IPS-18c (cell line): ENCODE results near the gene CNGA3.

Experiments
- H3K4me3 ChIP-seq: 2 replicates; pipeline ENCODE4 v1.7.0; 2013; ENCODE audit warnings: low read depth, mild to moderate bottlenecking, low read length, moderate library complexity; ENCODE audit not compliant: insufficient read depth
- H3K9me3 ChIP-seq: one replicate; pipeline ENCODE4 v1.6.1; 2013; ENCODE audit warnings: mild to moderate bottlenecking, low read length, moderate library complexity; ENCODE audit not compliant: control insufficient read depth, insufficient read depth

CNGA3 gene

DNA sequence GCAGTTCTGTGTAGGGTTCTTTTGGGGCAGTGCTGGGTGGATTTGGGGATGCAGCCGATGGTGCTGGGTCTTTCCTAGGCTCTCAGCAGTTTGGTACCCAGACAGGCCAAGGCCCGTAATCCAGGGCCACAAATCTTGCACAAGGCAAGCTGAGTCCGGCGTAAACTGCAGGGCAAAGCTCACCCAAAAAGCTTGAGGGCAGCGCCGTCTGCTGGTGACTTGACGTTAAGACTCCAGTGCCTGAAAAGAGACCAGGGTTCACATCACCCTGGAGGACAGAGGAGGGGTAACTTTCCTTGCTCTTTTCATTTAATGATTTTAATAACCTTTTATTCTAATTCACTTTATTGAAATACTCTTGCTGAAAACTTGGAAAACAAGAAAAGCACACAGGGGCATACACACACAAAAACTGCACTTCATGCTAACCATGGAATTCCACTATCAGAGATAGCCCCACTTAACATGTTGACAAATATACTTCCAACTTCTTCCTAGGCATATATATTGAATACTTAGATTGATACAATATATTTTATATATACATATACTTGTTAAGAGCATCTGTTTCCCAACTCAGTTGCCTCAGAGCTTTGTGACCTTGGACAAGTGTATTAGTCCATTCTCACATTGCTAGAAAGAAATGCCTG is 38.9 kb downstream of the CNGA3 start:
- Histone ChIP-seq H3K4me3 (no peak overlapping the region), H3K9me3 (peaks cover 2% of the 10 kb centered on the region)

DNA sequence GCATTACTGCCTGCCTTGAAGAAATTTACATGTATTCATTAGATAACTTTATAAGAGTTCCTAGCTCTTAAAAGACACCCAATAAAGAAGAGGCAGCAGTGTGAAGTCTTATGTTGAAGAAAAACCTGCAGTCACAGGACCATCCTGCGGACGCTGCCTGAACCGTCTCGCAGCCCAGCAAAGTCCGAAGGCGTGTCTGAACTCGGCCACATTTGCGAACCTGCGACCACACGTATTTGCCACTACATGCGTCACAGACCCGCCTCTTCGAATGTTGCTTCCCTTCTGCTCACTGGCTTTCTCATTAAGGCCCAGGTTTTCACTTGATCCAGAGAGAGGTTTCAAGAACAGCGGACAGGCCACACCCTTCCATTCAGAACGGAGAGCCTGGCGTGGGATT is 41.2 kb downstream of the CNGA3 start:
- no peaks in the 10 kb centered on the region for H3K9me3 ChIP-seq
- H3K4me3 ChIP-seq, result no peak overlapping the region

DNA sequence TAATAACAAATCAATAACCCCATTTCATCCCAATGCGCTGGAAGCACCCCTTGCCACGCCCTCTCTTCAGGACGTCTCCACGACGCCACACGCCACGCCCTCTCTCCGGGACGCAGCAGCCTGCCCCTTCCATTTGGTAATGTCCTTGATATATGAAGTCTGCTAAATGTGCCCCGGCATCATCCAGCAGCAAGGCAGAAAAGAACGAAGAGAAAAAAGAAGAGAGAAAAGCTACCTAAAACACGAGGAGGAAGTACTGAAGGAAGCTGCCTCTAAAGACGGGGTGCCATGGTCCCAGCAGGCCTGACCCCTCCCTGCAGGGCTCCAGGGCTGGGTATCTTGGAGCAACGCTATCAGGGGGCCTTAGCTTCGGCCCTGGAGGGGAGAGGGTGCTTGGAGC is 41.8 kb downstream of the CNGA3 start:
- no peaks in the 10 kb centered on the region for H3K9me3 ChIP-seq
- no peak overlapping the region for H3K4me3 ChIP-seq

DNA sequence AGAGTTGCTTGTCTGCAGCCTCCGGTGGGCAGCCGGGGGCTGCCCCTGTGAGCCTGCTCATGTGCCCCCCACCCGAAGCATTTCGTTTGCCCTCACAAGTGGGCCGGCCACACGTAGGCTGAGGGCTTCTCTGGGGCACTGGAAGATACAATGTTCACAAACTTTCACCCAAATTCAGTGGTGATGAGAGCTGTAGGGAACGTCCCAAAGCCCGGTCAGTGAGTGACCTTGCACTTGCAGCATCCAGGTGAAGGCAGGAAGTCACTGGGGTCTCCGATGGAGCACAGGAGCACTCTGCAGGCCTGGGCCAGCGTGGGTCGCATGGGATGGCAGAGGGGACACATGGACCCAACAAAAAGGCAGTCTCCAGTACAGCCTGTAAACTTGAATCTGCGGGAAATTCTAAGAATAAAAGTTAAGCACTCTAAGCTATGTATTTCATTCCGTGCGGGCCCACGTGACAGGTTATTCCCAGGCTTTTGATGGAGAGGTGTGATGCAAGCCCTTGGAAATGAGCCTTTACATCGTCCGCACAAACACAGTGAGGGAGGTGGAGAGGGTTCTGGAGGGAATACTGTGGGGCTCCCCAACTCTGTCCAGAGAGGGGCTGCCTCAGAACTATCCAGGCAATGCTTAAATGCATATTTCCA is 42.5 kb downstream of the CNGA3 start:
- H3K4me3 ChIP-seq, result no peak overlapping the region
- H3K9me3 ChIP-seq, result no peaks in the 10 kb centered on the region

DNA sequence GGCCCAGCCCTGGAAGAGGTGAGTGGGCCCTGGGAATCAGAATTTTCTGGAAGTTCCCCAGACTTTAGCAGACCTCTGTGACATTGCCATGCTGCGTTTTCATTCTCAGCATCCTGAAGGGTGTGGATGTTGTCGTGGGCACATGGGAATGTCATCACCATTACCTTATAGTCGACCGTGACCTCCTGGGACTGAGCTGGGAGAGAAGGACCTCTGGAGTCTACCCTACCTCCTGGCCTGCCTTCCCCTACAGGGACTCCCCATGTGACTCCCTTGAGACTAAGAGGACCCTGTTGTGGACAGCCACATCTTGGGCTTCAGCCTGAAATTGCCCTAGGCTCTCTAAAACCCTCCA is 43.0 kb downstream of the CNGA3 start:
- Histone ChIP-seq H3K4me3 (no peak overlapping the region), H3K9me3 (no peaks in the 10 kb centered on the region)

DNA sequence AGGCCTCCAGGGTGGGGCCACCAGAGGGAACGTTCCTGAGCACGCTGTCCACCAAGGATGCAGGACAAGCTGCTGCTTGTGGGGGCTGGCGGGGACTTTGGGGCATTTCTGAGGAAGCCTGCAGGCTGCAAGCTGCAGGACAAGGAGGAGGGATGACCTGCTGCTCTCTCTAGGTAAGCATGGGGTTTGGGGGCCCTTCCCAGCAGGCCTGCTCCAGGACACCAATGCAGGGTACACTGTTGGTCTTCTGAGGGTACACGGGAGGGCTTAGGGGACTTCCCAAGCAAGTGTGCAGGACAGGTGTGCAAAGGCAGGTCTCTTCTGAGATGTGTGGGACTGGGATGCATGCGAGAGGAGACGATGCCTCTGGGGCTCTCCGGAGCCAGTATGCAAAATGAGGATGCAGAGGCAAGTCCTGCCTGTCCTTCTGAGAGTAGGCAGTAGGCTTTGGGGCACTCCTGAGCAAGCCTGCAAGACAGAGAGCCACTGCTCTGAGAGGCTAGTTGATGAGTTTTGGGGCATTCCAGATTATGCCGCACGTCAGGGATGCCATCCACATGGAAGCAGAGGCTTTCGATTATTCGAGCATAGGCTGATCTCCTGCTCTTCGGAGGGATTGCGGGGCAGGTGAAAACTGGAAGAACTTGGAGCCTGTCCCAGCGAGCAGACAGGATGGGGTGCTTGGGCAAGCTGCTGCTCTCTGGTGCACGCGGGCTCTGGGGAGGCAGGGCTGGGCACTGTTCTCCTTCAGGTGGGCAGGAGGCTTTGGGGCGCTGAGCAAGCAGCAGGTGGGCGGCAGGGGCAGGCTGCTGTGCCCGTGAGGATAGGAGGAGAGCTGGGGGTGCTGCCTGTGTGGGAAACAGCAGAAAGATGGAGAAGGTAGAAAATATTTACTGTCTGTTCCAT is 44.6 kb downstream of the CNGA3 start:
- H3K9me3 ChIP-seq, result no peaks in the 10 kb centered on the region
- no peak overlapping the region for H3K4me3 ChIP-seq

DNA sequence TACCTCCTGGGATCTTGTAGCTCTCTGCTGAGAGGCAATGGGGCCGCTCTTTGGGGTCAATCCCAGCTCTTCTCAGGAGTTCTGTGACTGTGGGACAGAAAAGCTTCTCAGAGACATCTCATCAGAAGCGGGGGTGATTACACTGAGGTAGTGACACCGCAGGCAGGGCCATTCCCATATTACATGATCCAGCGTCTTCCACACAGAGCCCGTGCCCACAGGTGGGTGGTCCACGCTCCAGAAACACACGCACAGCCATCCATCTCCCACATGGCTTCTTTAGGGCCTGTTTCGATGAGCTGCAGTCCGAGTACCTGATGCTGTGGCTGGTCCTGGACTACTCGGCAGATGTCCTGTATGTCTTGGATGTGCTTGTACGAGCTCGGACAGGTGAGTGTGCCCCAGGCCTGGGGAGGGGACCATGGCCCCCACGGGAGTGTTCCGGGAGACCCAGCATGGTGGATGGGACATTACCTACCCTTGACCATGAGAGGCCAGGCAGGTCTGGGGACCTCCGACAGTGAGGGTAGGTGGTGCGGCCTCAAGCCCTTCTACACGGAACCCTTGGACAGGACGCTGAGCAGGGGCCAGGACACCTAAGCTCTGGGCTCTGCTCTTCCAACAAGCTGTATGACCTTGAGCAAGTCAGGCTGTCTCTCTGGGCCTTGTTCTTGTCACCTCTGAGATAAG is 45.5 kb downstream of the CNGA3 start:
- no peaks in the 10 kb centered on the region for H3K9me3 ChIP-seq

DNA sequence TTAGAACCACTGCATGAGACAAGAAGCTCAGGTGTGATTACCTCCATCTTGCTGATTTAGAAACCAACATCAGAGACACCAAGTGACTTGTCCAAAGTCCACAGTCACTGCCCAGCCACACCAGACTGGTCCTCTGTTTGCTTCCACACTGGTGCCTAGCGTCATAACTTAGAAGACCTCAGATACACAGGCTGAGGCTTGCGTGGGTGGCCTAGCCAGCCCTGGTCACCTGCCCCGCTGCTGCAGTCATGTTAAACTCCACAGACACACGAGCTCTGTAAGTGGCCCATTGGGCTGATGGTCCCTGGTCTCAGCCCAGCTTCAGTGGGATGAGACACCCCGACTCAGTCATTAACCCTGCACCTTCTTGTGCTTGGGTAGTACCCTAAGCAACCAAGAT is 47.1 kb downstream of the CNGA3 start:
- no peaks in the 10 kb centered on the region for H3K9me3 ChIP-seq
- no peak overlapping the region for H3K4me3 ChIP-seq

More for the DNA sequence above, 45.5 kb downstream of the CNGA3 start:
- H3K4me3 ChIP-seq, result no peak overlapping the region

DNA sequence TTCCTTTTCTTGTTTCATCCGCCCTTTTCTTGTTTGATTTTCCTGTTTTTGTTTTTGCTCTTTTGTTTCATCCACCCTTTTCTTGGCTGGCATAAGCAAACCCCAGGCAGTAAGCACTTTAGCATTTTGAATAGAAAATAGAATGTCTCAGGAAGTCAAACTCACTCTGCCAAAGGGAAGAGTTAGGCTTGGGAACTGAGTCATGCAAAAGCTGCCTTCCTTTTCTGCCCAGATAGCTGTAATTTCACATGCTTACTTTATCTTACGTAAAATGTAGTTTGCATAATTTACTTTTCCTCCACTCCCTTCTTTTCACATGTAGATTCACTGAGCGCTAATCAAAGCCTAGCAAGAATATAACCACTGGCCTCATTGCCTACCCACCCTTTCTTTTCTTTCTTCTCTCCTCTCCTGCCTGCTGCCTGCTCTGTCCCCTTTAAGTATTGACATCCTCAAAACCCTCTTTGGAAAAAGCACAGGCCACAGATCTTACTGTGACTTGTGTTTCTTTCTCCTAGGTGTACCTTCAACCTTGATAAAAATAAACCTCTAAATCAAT is 48.4 kb downstream of the CNGA3 start:
- H3K4me3 ChIP-seq, result no peak overlapping the region

DNA sequence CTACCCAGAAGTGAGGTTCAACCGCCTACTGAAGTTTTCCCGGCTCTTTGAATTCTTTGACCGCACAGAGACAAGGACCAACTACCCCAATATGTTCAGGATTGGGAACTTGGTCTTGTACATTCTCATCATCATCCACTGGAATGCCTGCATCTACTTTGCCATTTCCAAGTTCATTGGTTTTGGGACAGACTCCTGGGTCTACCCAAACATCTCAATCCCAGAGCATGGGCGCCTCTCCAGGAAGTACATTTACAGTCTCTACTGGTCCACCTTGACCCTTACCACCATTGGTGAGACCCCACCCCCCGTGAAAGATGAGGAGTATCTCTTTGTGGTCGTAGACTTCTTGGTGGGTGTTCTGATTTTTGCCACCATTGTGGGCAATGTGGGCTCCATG is 49.7 kb downstream of the CNGA3 start:
- H3K9me3 ChIP-seq, result no peaks in the 10 kb centered on the region
- no peak overlapping the region for H3K4me3 ChIP-seq

More for the DNA sequence above, 48.4 kb downstream of the CNGA3 start:
- no peaks in the 10 kb centered on the region for H3K9me3 ChIP-seq

DNA sequence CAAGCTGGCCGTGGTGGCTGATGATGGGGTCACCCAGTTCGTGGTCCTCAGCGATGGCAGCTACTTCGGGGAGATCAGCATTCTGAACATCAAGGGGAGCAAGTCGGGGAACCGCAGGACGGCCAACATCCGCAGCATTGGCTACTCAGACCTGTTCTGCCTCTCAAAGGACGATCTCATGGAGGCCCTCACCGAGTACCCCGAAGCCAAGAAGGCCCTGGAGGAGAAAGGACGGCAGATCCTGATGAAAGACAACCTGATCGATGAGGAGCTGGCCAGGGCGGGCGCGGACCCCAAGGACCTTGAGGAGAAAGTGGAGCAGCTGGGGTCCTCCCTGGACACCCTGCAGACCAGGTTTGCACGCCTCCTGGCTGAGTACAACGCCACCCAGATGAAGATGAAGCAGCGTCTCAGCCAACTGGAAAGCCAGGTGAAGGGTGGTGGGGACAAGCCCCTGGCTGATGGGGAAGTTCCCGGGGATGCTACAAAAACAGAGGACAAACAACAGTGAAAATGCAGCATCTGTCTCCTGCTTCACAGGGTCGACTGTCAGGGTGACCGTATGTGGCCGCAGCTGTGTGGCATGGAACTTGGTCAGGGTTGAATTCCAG is 50.6 kb downstream of the CNGA3 start:
- Histone ChIP-seq H3K4me3 (no peak overlapping the region), H3K9me3 (no peaks in the 10 kb centered on the region)

DNA sequence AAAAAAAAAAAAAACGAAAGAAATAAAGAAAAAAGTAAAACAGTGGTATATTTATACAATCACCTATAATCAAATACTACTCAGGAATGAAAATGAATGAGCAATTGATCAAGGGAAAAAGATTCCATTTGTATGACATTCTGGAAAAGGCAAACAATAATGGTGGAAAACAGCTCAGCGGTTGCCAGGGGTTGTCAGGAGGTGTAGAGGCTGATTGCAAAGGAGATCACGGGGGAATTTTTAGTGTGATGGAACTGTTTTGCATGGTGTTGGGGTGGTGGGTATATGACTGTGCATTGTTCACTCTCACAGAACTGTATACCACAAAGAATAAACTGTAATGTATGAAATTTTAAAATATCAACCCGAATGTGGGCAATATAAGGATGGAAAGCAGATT is 52.9 kb downstream of the CNGA3 start:
- Histone ChIP-seq H3K9me3 (no peaks in the 10 kb centered on the region), H3K4me3 (no peak overlapping the region)

DNA sequence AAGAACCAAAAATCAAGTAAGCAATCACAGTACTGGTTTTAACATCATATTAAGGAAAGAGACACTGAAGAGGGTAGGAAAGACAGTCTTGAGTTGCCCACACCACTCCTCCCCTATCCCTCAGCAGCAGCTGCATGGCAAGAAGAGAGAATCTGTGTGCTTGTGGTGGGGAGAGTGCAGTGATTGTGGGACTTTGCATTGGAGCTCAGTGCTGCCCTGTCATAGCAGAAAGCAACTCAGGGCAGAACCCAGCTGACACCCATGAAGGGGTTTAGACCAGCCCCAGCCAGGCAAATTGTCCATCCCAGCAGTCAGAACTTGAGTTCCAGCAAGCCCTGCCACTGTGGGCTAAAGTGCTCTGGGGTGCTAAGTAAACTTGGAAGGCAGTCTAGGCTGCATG is 57.6 kb downstream of the CNGA3 start:
- H3K9me3 ChIP-seq, result no peaks in the 10 kb centered on the region
- no peak overlapping the region for H3K4me3 ChIP-seq

DNA sequence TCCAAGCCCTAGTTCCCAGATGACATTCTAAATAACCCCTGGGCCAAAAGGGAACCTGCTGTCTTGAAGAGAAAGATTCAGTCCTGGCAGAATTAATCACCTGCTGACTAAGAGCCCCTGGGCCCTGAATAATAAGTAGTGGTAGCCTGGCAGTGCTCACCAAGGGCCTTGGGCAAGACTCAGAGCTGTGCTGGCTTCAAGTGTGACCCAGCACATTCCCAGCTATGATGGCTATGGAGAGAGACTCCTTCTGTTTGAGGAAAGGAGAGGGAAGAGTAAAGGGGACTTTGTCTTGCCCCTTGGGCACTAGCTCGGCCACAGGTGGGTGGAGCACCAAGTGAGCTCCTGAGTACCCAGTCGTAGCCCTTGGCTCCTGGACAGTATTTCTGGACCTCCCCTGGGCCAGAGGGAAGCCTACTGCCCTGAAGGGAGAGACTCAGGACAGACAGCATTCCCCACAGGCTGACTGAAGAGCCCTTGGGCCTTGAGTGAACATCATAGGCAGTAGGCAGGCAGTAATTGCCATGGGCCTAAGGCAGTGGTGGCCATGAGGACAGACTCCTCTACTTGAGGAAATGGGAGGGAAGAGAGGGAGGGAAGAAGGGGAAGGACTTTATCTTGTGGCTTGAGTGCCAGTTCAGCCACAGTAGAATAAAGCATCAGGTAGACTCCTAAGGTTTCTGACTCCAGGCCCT is 58.4 kb downstream of the CNGA3 start:
- H3K9me3 ChIP-seq, result no peaks in the 10 kb centered on the region
- no peak overlapping the region for H3K4me3 ChIP-seq

DNA sequence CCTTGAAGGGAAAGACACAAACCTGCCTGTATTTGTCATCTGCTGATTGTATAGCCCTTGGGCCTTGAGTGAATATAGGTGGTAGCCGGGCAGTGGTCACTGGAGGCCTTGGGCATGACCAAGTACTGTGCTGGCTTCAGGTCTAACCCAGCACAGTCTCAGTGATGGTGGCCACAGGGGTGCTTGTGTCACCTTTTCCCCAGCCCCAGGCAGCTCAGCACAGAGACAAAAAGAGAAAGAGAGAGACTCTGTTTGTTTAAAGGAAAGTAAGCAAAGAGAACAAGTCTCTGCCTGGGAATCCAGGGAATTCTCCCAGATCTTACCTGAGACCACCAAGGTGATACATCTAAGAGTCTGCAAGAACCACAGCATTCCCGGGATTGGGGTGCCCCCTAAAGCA is 59.0 kb downstream of the CNGA3 start:
- H3K4me3 ChIP-seq, result no peak overlapping the region

DNA sequence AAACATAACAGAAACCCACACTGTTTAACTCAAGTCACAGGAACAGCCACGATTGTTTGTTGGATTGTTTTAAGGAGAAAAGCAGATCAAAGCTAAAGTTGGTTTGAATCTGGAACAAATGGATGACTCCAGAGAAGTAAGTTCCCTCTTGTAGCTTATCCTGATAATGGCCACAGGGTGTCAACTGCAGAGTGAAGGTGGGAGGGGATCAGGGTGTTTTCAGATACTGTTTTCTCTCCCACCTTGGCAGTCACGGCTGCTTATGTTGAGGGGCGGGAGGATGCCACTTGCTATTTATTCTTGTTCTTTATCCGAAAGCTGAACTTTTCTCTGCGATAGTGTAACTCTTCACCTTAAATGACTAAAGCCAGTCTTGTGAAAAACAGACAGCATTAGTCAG is 61.9 kb downstream of the CNGA3 start:
- H3K4me3 ChIP-seq, result no peak overlapping the region

More for the DNA sequence above, 59.0 kb downstream of the CNGA3 start:
- H3K9me3 ChIP-seq, result no peaks in the 10 kb centered on the region

More for the DNA sequence above, 61.9 kb downstream of the CNGA3 start:
- no peaks in the 10 kb centered on the region for H3K9me3 ChIP-seq
